Sigmoid colon (tissue), 7 donors: Measurements from ENCODE around the gene A2M. TPM values are rescaled to one million over a fixed set of nuclear protein-coding genes. Genes with fewer than 3 reads are reported as not detected.

Experiments used
- DNase-seq: peaks from one replicate; pipeline ENCODE4 v3.0.0-alpha.2; 2019
- H3K27ac ChIP-seq, 4 donors: fragments of 200-600 bp; sonication (generic); one replicate each; pipeline ENCODE4 v1.5.1; 2016 to 2019; ENCODE audit warnings: mild to moderate bottlenecking in 1 of 4
- H3K27me3 ChIP-seq, 3 donors: fragments of 200-600 bp; sonication (generic); one replicate each; pipeline ENCODE4 v1.5.1; 2019; ENCODE audit warnings: mild to moderate bottlenecking in 1 of 3
- H3K36me3 ChIP-seq, 4 donors: fragments of 200-600 bp; sonication (generic); one replicate each; pipeline ENCODE4 v1.5.1; 2016 to 2019
- H3K4me1 ChIP-seq, 4 donors: fragments of 200-600 bp; sonication (generic); one replicate each; pipeline ENCODE4 v1.5.1; 2017 to 2019
- H3K4me3 ChIP-seq, 4 donors: fragments of 200-600 bp; sonication (generic); one replicate each; pipeline ENCODE4 v1.5.1; 2017 to 2019; ENCODE audit warnings: mild to moderate bottlenecking in 2 of 4, moderate library complexity in 1 of 4
- H3K9me3 ChIP-seq, 4 donors: fragments of 200-600 bp in 3 of 4; sonication (generic) in 3 of 4; one replicate each; pipeline versions ENCODE4 v1.5.1 to v1.6.1; 2013 to 2019
- EP300 ChIP-seq, 4 donors: sonication (generic); formaldehyde crosslinking; IDR thresholded peaks; one replicate each; pipeline ENCODE4 v1.6.1; 2017; ENCODE audit warnings: antibody characterized with exemption in 4 of 4
- POLR2A ChIP-seq, 2 donors: fragments of 450-650 bp; IDR thresholded peaks; one replicate each; pipeline ENCODE4 v1.6.1; 2016; ENCODE audit warnings: antibody characterized with exemption in 2 of 2, mild to moderate bottlenecking in 2 of 2, moderate library complexity in 2 of 2
- POLR2AphosphoS5 ChIP-seq, 4 donors: sonication (generic); formaldehyde crosslinking; IDR thresholded peaks; one replicate each; pipeline ENCODE4 v1.6.1; 2017; ENCODE audit warnings: antibody characterized with exemption in 4 of 4
- WGBS, 2 donors: extraction: QIAGEN DNeasy Blood & Tissue Kit; methylation state at CpG; one replicate each; pipeline ENCODE4 v1.1.7; 2013; 5-methylcytosine and 5-hydroxymethylcytosine counted together
- intact Hi-C: fragments of 100-400 bp; cut with DNase I; formaldehyde crosslinking; loops from one replicate; pipeline ENCODE4 v1.15.1; 2023
- polyA plus RNA-seq, 3 donors: library from polyadenylated mRNA; stranded (reverse); fragments of 200-250 nt; gene quantifications; one replicate each; pipeline ENCODE4 v1.2.3, GENCODE V29; 2013
- total RNA-seq, 4 donors: library from RNA; depleted of rRNA; stranded (reverse); fragments of >200 nt; gene quantifications; one replicate each; pipeline ENCODE4 v1.1.0, GENCODE V29; 2016
- TF ChIP-seq, protein P1 (sequence below), 4 experiments: fragments of 450-650 bp in 3 of 4; fragments of 200-600 bp in 1 of 4; IDR thresholded peaks; one replicate each; pipeline ENCODE4 v1.5.1; 2016 to 2019; ENCODE audit warnings: antibody characterized with exemption in 4 of 4, mild to moderate bottlenecking in 3 of 4, moderate library complexity in 2 of 4
- donor health status: healthy with polysubstance abuse.
- donor health status: Bipolar disorder and iron deficiency.
- donor health status: healthy.

The A2M gene
- total and polyA plus RNA-seq, 7 donors, result 34.2 to 296 (median 195) TPM

- no peak overlapping the region for H3K27ac ChIP-seq
- 97% methylated on average over 21 of the region's 21 CpGs for WGBS, 2 donors
- intact Hi-C loops, result no loop called here
- no peak for TF ChIP-seq POLR2A (IDR thresholded peaks at IDR 0.05)
- no peak for TF ChIP-seq EP300 (IDR thresholded peaks at IDR 0.05)
- TF ChIP-seq, protein P1, sequence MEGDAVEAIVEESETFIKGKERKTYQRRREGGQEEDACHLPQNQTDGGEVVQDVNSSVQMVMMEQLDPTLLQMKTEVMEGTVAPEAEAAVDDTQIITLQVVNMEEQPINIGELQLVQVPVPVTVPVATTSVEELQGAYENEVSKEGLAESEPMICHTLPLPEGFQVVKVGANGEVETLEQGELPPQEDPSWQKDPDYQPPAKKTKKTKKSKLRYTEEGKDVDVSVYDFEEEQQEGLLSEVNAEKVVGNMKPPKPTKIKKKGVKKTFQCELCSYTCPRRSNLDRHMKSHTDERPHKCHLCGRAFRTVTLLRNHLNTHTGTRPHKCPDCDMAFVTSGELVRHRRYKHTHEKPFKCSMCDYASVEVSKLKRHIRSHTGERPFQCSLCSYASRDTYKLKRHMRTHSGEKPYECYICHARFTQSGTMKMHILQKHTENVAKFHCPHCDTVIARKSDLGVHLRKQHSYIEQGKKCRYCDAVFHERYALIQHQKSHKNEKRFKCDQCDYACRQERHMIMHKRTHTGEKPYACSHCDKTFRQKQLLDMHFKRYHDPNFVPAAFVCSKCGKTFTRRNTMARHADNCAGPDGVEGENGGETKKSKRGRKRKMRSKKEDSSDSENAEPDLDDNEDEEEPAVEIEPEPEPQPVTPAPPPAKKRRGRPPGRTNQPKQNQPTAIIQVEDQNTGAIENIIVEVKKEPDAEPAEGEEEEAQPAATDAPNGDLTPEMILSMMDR (IDR thresholded peaks at IDR 0.05), result no peak
- TF ChIP-seq POLR2AphosphoS5 (IDR thresholded peaks at IDR 0.05), result no peak
- H3K9me3 ChIP-seq, result peaks cover 0 to 2% (median 0%) of the 10 kb centered on the region in 4 donors
- DNase-seq, result no peak
- no peaks in the 10 kb centered on the region for H3K27me3 ChIP-seq
- H3K36me3 ChIP-seq, result no peaks in the 10 kb centered on the region
- H3K4me3 ChIP-seq, result no peak overlapping the region
- peaks cover 0 to 1% (median 0%) of the 10 kb centered on the region in 4 donors for H3K4me1 ChIP-seq
These were observed 11.8 kb upstream of the A2M start for GRCh38 chr12:9127484-9127883.

- WGBS, 2 donors, result 87 to 92% methylated on average over 16 of the region's 16 CpGs
- peaks cover 0 to 8% (median 5%) of the 10 kb centered on the region in 4 donors for H3K4me1 ChIP-seq
- H3K36me3 ChIP-seq, result no peaks in the 10 kb centered on the region
- H3K9me3 ChIP-seq, result no peaks in the 10 kb centered on the region
- intact Hi-C loops, result loop anchor here (5.0 kb wide), 1 partner anchor 153 kb away; no protein-coding TSS in a partner anchor
- peak overlapping the region; percentile 12 to 67 (median 40) for H3K27ac ChIP-seq
- TF ChIP-seq POLR2AphosphoS5 (IDR thresholded peaks at IDR 0.05), result no peak
- no peak for TF ChIP-seq POLR2A (IDR thresholded peaks at IDR 0.05)
- TF ChIP-seq, protein P1 (IDR thresholded peaks at IDR 0.05), result no peak
- no peak for TF ChIP-seq EP300 (IDR thresholded peaks at IDR 0.05)
- H3K4me3 ChIP-seq, result no peak overlapping the region
- H3K27me3 ChIP-seq, result no peaks in the 10 kb centered on the region
- no peak for DNase-seq
These were observed 8.8 kb upstream of the A2M start for GRCh38 chr12:9124383-9125031.

DNA sequence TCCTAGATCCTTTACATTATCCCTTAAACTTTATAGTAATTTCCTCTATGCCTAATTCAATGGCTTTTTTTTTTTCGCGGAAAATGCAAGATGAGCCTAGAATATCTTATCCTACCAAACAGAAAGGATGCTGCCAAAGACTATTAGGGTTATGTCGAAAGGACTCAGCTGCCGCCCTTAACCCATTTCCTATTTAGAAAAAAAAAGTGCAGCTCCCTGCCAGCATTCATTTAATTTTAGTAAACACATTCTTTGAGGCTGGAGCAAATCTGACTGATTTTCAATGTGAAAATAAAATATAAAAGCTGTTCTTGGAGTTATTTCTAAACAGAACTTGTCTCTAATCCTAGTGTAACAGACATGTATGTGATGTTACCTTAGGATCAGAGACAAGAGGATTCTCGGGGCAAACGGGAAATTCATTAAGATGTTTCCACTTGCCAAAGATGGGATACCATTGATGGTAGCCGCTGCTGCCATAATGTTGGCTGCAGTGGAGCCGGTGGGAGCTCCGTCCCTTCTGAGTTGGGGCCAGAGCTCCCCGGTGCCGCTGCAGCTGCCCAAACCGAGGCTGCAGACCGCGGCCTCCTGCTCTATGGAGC, 8.2 kb upstream of the A2M start:
- no peak for DNase-seq
- no peaks in the 10 kb centered on the region for H3K9me3 ChIP-seq
- H3K4me1 ChIP-seq, result peaks cover 0 to 14% (median 9%) of the 10 kb centered on the region in 4 donors
- no peak for TF ChIP-seq POLR2AphosphoS5 (IDR thresholded peaks at IDR 0.05)
- TF ChIP-seq, protein P1 (IDR thresholded peaks at IDR 0.05), result no peak
- TF ChIP-seq POLR2A (IDR thresholded peaks at IDR 0.05), result no peak
- no peak for TF ChIP-seq EP300 (IDR thresholded peaks at IDR 0.05)
- peak overlapping the region; percentile 12 to 67 (median 40) for H3K27ac ChIP-seq
- intact Hi-C loops, result loop anchor here (5.0 kb wide), 1 partner anchor 153 kb away; no protein-coding TSS in a partner anchor
- H3K4me3 ChIP-seq, result peak overlapping the region in 3 of 4 donors; percentile 4 to 17 (median 16)
- no peaks in the 10 kb centered on the region for H3K36me3 ChIP-seq
- H3K27me3 ChIP-seq, result no peaks in the 10 kb centered on the region
- 77 to 80% methylated on average over 14 of the region's 14 CpGs for WGBS, 2 donors

DNA sequence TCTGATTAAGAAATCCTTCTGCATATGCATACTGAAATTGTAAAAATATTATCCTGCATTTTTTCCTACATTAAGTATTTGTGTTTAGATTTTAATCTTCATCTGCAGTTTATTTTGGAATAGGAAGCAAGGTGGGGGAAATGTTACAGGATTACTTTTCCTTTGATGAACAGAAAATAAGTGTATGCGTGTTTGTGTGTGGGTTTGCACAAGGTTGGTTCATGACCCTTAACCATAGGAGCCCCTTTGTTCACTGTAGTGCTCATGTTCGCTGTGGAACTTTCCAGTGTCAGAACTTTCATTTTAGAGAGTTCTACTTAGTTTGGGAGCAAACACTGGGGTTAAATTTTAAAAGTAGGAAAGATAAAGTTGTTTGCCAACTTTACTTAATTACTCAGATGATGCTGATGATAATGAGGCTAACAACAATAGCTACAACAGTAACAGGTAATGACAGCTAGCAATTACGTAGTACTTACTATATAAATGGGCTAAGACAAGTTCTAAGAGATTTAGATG, 6.4 kb upstream of the A2M start:
- DNase-seq, result no peak
- H3K9me3 ChIP-seq, result no peaks in the 10 kb centered on the region
- no peaks in the 10 kb centered on the region for H3K27me3 ChIP-seq
- peak overlapping the region in 1 of 4 donors; percentile 52 for H3K27ac ChIP-seq
- TF ChIP-seq, protein P1 (IDR thresholded peaks at IDR 0.05), result no peak
- TF ChIP-seq POLR2A (IDR thresholded peaks at IDR 0.05), result no peak
- no peak for TF ChIP-seq EP300 (IDR thresholded peaks at IDR 0.05)
- TF ChIP-seq POLR2AphosphoS5 (IDR thresholded peaks at IDR 0.05), result no peak
- WGBS, 2 donors, result 20 to 61% methylated on average over 3 of the region's 3 CpGs
- no peaks in the 10 kb centered on the region for H3K36me3 ChIP-seq
- H3K4me3 ChIP-seq, result no peak overlapping the region
- intact Hi-C loops, result loop anchor here (5.0 kb wide), 1 partner anchor 155 kb away; no protein-coding TSS in a partner anchor
- peaks cover 0 to 29% (median 23%) of the 10 kb centered on the region in 4 donors for H3K4me1 ChIP-seq
